GM12892 (cell line): Measurements from ENCODE around the gene STK33.

Experiments used
- DNase-seq: peaks from one replicate; pipeline ENCODE4 v3.0.0; 2011; ENCODE audit not compliant: insufficient read length
- FAIRE-seq: peaks from 2 replicates; lab custom pipeline; 2011; peaks lifted over from hg19 to GRCh38; lab: Jason Lieb, UNC
- POLR2A ChIP-seq: IDR thresholded peaks from 2 replicates; pipeline ENCODE4 v1.6.1; 2011; ENCODE audit warnings: low read depth, low read length, control low read depth
- POLR2AphosphoS5 ChIP-seq: IDR thresholded peaks from 2 replicates; pipeline ENCODE4 v1.6.1; 2011; ENCODE audit warnings: low read depth, low read length, control low read depth
- TAF1 ChIP-seq: IDR thresholded peaks from 2 replicates; pipeline ENCODE4 v1.6.1; 2011; ENCODE audit warnings: low read depth, mild to moderate bottlenecking, control low read depth, low read length, borderline replicate concordance

Gene STK33

DNA sequence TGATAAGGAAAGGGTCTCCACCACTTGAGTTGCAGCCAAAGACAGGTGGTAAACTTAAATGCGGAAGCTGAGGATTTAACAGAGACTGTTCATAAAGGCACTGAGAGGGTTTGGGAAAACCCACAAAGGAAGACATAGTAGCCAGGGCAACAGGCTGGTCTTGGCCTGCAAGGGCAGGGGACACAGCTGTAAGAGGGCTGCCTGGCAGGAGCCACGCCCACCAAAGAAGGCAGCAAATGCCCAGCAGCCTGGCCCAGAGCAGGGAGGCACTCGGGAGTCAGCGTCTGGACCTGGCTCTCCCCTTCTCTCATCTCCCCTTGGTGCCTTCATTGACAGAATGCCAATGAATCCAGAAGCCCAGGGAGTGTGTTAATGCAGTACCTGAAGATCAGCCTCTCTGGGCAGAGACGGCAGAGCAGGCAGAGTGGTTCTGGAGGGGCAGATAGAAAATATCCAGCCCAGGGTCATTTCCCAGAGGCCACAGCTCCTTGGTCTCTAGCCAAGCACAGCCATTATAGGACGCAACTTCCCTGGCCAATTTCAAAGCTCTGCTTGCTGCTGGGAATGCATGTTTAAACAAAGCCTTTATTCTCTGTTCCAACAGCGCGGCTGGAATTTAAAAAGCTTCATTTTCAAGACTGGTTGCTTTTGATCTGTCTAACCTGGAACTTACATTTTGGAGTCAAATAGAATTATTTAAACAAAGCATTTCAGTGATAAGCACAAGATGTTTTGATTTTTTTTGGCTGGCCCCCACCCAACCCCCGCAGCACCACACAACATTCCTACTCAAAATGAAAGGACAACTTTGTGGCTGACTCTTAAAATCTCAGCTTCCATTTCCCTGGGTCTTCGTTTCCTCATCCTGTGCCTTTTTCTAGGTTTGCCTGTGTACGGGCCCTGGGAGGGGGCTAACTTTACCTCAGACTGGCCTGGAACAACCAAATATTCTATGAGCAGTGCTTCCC is 204.7 kb downstream of the STK33 start:
- DNase-seq (no peak), FAIRE-seq (no peak)
- TF ChIP-seq POLR2A (no peak), TAF1 (no peak), POLR2AphosphoS5 (no peak)

DNA sequence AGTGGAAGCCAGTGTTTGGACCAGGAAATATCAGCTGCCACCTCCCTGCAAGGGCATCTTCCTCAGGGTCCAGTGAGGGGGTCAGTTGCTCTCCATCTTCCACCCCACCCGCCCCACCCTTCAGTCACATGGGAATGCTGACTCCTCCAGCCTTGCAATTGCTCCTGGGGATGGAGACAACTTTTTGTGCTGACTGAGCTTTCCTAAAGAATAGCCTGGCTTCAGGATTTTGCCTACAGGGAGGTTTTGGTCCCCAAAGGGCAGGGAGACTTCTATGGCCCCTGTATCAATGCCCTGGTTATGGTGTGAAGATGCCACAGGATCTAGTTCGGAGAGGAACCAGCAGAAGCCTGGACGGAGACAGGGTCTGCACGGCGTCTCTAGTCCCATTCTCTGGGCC is 206.3 kb downstream of the STK33 start:
- no peak for FAIRE-seq

GRCh38 chr11:8387141-8387540 is 206.9 kb downstream of the STK33 start:
- DNase-seq (no peak), FAIRE-seq (no peak)
- TF ChIP-seq POLR2AphosphoS5 (no peak), TAF1 (no peak), POLR2A (no peak)

More for the DNA sequence above, 206.3 kb downstream of the STK33 start:
- DNase-seq: no peak
- no peak for TF ChIP-seq POLR2AphosphoS5
- no peak for TF ChIP-seq POLR2A
- TF ChIP-seq TAF1: no peak

DNA sequence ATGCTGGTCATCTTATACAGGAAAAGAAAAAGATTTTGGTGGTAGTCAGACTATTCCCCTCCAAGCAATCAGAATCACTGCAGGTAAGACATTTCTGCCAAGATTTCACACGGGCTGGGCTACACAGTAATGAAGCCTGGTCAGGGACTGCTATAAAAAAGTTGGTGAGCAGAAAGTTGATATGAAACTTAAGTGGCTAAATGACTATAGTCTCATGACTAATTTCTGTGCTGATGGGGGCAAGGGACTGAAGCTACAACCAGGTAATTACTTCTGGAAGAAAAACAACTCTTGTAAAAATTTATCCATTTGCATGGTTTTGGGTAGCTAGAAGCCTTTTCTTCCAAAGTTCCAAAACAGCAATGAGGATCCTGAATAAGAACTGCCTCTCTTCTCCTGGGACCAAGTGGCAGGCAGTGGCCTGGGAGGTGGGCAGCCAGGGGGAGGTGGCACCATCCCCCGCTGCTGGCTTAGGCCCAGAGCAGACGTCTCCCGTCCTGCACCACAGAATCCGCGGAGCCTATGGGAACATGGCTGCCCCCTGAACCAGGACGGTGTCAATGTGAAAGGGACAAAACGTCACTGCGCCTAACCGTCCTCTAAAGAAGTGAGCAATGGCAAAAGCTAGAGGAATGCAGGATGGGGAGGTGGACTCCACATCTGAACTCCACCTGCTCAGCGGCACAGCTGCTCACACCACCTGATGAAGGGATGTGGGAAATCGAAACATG is 207.7 kb downstream of the STK33 start:
- no peak for TF ChIP-seq TAF1
- DNase-seq: no peak
- no peak for FAIRE-seq

DNA sequence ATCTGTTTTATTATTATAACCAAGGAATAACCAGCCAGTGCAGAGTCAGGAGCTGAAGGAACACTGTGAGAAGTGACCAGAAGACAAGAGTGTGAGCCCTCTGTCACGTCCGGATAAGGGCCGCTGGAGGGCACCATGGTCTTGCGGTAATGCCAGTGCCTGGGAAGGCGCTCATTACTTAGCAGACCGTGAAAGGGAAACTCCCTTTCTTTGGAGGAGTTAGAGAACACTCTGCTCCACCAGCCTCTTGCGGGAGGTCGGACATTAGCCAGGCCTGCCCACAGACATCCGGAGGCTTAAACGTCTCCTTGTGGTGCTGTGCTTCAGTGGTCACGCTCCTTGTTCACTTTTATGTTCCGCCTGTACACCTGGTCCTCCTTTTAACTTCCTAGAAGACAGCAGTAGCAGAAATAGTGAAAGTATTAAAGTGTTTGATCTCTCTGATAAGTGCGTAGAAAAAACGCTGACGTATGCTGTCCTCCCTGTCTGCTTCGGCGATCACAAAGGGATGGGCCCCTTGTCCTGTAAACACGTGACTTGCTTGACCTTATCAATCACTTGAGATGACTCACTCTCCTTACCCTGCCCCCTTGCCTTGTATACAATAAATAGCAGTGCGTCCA is 209.7 kb downstream of the STK33 start:
- FAIRE-seq (no peak), DNase-seq (no peak)
- TF ChIP-seq TAF1: no peak
- TF ChIP-seq POLR2A: no peak
- TF ChIP-seq POLR2AphosphoS5: no peak

DNA sequence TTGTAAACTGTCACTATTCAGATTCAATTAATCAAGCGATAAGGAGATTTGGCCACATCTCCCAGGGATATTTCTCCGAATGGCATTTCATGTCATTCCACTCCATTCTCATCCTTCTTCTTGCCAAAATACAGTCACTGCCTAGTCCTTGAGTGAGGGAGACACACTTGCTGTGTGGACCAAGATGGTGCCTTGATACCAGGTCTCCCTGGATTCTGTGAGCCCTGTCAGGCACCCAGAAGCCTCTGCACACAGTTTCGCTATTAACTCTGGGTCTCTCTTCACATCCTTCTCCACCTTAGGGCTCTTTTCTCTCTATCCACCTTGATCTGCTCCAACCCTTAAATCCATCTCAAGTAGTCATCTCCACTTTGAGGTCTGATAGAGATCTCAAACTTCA is 210.4 kb downstream of the STK33 start:
- no peak for DNase-seq
- no peak for FAIRE-seq
- TF ChIP-seq TAF1 (no peak), POLR2A (no peak), POLR2AphosphoS5 (no peak)

DNA sequence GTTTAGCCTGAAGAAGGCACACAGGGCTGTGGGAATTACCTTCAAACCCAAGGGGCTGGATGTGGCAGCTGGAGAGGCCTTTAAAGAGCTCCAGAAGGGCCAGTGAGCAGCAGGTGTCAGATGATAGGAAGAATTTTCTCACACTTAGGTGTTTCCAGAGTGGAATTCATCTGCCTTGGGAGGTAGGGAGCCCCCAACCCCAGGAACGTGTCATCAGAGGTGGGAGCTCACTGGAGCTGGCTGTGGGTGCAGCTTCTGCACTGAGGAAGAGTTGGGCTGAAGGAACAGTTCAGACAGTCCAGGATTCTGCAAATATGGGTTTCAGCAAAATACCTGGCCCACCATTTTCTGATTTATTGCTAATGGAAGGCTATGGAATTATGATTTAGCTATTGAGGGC is 210.8 kb downstream of the STK33 start:
- DNase-seq (no peak), FAIRE-seq (no peak)
- TF ChIP-seq POLR2A (no peak), TAF1 (no peak), POLR2AphosphoS5 (no peak)

DNA sequence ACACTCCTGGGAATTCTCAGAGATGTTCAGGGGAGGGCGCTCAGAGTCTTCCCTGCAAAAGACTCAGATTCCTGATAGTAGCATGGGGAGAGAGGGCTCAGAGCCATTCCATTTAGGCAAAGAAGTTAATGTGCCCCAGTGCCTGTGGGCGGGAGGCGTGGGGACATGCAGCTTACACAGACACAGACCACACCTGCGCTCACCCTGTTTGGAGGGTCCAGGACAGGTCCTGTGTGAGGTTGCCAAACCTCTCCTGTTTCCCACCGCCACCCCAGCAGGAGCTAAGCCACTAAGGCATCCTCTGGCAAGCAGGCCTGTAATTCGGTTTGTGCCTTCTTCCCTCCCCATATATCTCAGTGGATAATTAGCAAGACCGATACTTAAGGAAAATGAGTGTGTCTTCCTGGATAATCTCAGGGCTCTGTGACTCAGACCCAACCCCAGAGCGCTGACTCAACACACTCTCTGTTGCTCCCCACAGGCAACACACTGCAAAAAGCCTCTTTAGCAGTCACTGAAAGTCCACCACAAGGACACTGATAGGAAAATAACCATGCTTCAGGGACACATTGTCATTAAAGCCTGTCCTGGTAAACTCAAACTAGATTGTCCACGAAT is 211.5 kb downstream of the STK33 start:
- TF ChIP-seq POLR2A (no peak), TAF1 (no peak), POLR2AphosphoS5 (no peak)
- FAIRE-seq (no peak), DNase-seq (no peak)

GRCh38 chr11:8381871-8382396 is 212.1 kb downstream of the STK33 start:
- DNase-seq: no peak
- TF ChIP-seq POLR2A (no peak), POLR2AphosphoS5 (no peak), TAF1 (no peak)
- FAIRE-seq: no peak

- FAIRE-seq (no peak), DNase-seq (no peak)
- TF ChIP-seq POLR2A (no peak), TAF1 (no peak), POLR2AphosphoS5 (no peak)
Observed at GRCh38 chr11:8381343-8381742, 212.7 kb downstream of the STK33 start.

DNA sequence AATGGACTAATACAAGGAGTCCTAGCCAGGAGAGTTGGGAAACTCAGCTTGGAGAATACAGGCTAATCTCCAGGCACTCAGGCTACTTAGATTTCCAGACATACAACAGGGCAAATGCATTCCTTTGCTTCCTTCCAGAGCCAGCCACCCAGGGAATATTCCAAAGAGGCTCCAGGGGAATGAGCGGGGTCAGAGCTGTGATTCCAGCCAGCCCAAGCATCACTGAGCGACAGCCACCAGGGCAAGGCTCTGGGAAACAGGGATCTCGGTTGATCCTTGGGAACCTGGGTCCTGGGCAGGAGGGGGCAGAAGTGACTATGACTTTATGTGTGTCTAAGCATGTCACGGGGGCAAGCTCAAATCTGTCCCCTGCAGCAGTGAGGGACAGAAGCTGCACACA is 218.1 kb downstream of the STK33 start:
- FAIRE-seq: no peak
- TF ChIP-seq TAF1: no peak
- no peak for TF ChIP-seq POLR2A
- no peak for TF ChIP-seq POLR2AphosphoS5
- no peak for DNase-seq
